ENCODE results near the gene SLC10A7.

GRCh38 chr4:146369446-146369845 is 152.3 kb downstream of the SLC10A7 start:
- TF ChIP-seq, protein P1, sequence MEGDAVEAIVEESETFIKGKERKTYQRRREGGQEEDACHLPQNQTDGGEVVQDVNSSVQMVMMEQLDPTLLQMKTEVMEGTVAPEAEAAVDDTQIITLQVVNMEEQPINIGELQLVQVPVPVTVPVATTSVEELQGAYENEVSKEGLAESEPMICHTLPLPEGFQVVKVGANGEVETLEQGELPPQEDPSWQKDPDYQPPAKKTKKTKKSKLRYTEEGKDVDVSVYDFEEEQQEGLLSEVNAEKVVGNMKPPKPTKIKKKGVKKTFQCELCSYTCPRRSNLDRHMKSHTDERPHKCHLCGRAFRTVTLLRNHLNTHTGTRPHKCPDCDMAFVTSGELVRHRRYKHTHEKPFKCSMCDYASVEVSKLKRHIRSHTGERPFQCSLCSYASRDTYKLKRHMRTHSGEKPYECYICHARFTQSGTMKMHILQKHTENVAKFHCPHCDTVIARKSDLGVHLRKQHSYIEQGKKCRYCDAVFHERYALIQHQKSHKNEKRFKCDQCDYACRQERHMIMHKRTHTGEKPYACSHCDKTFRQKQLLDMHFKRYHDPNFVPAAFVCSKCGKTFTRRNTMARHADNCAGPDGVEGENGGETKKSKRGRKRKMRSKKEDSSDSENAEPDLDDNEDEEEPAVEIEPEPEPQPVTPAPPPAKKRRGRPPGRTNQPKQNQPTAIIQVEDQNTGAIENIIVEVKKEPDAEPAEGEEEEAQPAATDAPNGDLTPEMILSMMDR (IDR thresholded peaks at IDR 0.05), result no peak
- TF ChIP-seq POLR2A (IDR thresholded peaks at IDR 0.05), result no peak
